Brain microvascular endothelial cell (primary cell): ENCODE data around the gene C14orf93.

Experiments
- DNase-seq: peaks from one replicate; pipeline ENCODE4 v3.0.0-alpha.2; 2020
- H3K27ac ChIP-seq: fragments of 250-450 bp; sonication (Bioruptor Pico); 2 replicates; pipeline ENCODE4 v1.5.1; 2020; ENCODE audit warnings: mild to moderate bottlenecking, moderate library complexity
- H3K27me3 ChIP-seq: fragments of 250-450 bp; sonication (Bioruptor Pico); replicated peaks from 2 replicates; pipeline ENCODE4 v1.5.1; 2020; ENCODE audit warnings: mild to moderate bottlenecking
- H3K36me3 ChIP-seq: fragments of 250-450 bp; sonication (Bioruptor Pico); replicated peaks from 2 replicates; pipeline ENCODE4 v1.5.1; 2020; ENCODE audit warnings: mild to moderate bottlenecking
- H3K4me3 ChIP-seq: 2 replicates; pipeline ENCODE4 v1.5.1; 2011; ENCODE audit warnings: low read depth, mild to moderate bottlenecking, control low read depth, low read length, moderate library complexity
- in situ Hi-C: cut with HindIII; loops from 2 replicates; pipeline ENCODE4 v1.10.0; 2017; ENCODE audit warnings: low sequenced_read_pairs, low pct_ligation_motif_present
- TF ChIP-seq, protein P1 (sequence below): IDR thresholded peaks from 2 replicates; pipeline ENCODE4 v1.5.1; 2011; ENCODE audit warnings: low read depth, mild to moderate bottlenecking, moderate library complexity, low read length, control low read depth, inconsistent platforms; ENCODE audit errors: missing control alignments

Gene C14orf93

DNA sequence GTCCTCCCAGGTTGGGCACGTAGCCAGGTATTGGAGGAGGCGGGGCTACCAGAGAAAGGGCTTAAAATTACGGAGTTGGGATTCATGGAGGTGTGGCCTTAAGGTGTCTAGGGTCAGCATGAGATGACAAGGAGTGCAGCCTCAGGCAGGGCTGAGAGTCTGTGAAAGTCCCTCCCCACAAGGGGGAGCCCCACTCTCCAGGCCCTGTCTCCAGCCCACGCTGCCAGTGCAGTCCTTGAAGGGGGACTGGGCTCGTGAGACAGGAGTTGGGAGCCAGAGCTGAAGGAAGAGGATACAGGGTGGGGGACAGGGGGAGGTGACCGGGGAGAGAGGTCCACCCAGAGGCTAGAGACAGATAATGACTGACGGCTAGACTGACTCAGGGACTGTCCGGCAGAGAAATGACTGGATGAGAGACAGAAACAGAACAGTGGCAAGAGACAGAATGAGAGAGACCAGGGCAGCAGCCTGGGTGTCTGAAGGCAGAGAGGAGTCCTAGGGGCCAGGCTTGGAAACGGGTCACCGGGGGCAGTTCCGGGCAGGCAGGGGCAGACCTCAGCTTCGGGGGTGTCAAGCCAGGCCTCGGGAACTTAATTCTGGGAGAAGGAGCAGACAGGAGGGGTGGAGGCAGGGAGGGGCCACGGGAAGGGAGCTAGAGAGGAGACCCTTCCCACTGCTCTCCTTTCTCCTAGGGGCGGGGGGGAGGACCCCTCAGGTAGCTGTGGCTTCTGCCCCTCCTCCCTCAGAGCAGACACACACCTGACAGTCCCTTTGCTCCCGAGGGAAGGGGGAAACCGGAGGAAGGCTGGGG, 46.4 kb upstream of the C14orf93 start:
- in situ Hi-C loops: no loop called here
- TF ChIP-seq, protein P1, sequence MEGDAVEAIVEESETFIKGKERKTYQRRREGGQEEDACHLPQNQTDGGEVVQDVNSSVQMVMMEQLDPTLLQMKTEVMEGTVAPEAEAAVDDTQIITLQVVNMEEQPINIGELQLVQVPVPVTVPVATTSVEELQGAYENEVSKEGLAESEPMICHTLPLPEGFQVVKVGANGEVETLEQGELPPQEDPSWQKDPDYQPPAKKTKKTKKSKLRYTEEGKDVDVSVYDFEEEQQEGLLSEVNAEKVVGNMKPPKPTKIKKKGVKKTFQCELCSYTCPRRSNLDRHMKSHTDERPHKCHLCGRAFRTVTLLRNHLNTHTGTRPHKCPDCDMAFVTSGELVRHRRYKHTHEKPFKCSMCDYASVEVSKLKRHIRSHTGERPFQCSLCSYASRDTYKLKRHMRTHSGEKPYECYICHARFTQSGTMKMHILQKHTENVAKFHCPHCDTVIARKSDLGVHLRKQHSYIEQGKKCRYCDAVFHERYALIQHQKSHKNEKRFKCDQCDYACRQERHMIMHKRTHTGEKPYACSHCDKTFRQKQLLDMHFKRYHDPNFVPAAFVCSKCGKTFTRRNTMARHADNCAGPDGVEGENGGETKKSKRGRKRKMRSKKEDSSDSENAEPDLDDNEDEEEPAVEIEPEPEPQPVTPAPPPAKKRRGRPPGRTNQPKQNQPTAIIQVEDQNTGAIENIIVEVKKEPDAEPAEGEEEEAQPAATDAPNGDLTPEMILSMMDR: peak; percentile 96
- H3K36me3 ChIP-seq: peaks cover 28% of the 10 kb centered on the region
- no peak overlapping the region for H3K27ac ChIP-seq
- peak; percentile 47 for DNase-seq
- no peaks in the 10 kb centered on the region for H3K27me3 ChIP-seq
- peak overlapping the region; percentile 56 for H3K4me3 ChIP-seq

- DNase-seq: no peak
- H3K36me3 ChIP-seq: peaks cover 22% of the 10 kb centered on the region
- H3K27ac ChIP-seq: no peak overlapping the region
- TF ChIP-seq, protein P1: no peak
- no peak overlapping the region for H3K4me3 ChIP-seq
- in situ Hi-C loops: no loop called here
- no peaks in the 10 kb centered on the region for H3K27me3 ChIP-seq
Observed at GRCh38 chr14:23055621-23056144, 45.7 kb upstream of the C14orf93 start.

- Histone ChIP-seq H3K4me3 (no peak overlapping the region), H3K36me3 (peaks cover 17% of the 10 kb centered on the region), H3K27me3 (no peaks in the 10 kb centered on the region), H3K27ac (no peak overlapping the region)
- DNase-seq: no peak
- TF ChIP-seq, protein P1: no peak
- in situ Hi-C loops: no loop called here
Observed at GRCh38 chr14:23055147-23055550, 45.2 kb upstream of the C14orf93 start.

- DNase-seq: no peak
- TF ChIP-seq, protein P1: peak; percentile 61
- no peak overlapping the region for H3K4me3 ChIP-seq
- no peaks in the 10 kb centered on the region for H3K27me3 ChIP-seq
- in situ Hi-C loops: no loop called here
- peaks cover 10% of the 10 kb centered on the region for H3K36me3 ChIP-seq
- no peak overlapping the region for H3K27ac ChIP-seq
Observed at GRCh38 chr14:23054000-23054811, 44.3 kb upstream of the C14orf93 start.

DNA sequence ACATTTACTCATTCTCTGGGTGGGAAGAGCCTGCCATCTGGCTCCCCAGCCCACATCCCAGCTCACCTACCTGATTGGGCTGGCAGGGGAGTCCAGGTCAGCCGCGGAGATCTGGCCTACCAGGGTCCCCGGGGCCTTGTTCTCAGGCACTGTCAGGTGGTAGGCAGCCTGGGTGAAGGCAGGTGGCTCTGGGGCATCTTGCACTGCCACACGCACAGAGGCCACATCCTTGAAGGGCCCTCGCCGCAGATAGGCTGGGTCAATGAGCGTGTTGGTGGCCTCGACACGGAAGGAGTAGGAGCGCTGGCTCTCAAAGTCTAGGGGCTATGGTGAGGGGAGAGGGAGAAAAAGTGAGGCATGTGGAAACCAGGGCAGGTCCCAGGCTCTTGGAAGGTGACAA, 43.5 kb upstream of the C14orf93 start:
- in situ Hi-C loops: no loop called here
- no peaks in the 10 kb centered on the region for H3K27me3 ChIP-seq
- H3K27ac ChIP-seq: no peak overlapping the region
- H3K36me3 ChIP-seq: peaks cover 2% of the 10 kb centered on the region
- no peak for DNase-seq
- TF ChIP-seq, protein P1: no peak
- no peak overlapping the region for H3K4me3 ChIP-seq
